ENCODE results near the gene SPRR2B. TPM values are rescaled to one million over a fixed set of nuclear protein-coding genes. Genes with fewer than 3 reads are reported as not detected.

The SPRR2B gene
- total and polyA plus RNA-seq, 2 of the 4 experiments (the other 2 are of a cell fraction), result not detected

DNA sequence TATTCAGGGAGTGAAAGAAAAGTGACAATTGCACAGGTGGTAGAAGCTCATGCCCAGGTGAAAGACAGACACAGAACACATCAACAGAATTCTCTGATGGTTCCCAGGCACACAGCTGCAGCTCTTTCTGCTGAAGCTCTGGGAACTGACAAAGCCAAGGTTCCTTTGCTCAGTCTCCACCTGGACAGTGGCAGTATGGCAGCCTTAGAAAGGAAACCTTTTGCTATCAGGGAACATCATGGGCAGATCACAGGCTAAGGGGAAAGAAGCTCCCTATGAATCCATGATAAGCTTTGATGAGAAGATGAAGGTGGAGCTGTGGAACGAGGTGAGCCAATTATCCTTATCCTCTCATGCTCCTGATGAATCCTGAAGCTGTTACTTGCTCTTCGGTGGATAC is 1.2 kb downstream of the SPRR2B start:
- Histone ChIP-seq H3K56ac (ENCODE audit: extremely low read depth, insufficient read depth, low read length) (no peak overlapping the region), H3K4me1 (ENCODE audit: control insufficient read depth, insufficient read depth, low read length) (no peaks in the 10 kb centered on the region), H3K27me3 (ENCODE audit: control insufficient read depth, insufficient read depth, low read length) (no peaks in the 10 kb centered on the region), H3K18ac (ENCODE audit: low read depth, low read length) (no peak overlapping the region), H2BK20ac (ENCODE audit: low read depth, low read length) (no peak overlapping the region), H4K8ac (ENCODE audit: low read depth in 2 of 2, low read length in 2 of 2) (no peak overlapping the region), H3K27ac (ENCODE audit: insufficient read depth, low read length) (no peak overlapping the region), H3K9me3 (ENCODE audit: control insufficient read depth, insufficient read depth, low read length) (no peaks in the 10 kb centered on the region), H3K9me1 (ENCODE audit: insufficient read depth, low read length) (no peaks in the 10 kb centered on the region), H4K20me1 (ENCODE audit: insufficient read depth, low read length) (no peaks in the 10 kb centered on the region), H2AFZ (replicated peaks; ENCODE audit: low read length, poor library complexity) (no peak overlapping the region), H3K36me3 (ENCODE audit: control insufficient read depth, insufficient read depth, low read length) (no peaks in the 10 kb centered on the region), H2BK5ac (ENCODE audit: low read depth, low read length, poor library complexity, severe bottlenecking) (no peak overlapping the region), H4K91ac (ENCODE audit: insufficient read depth, low read depth, low read length) (no peak overlapping the region), H2AK9ac (replicated peaks; ENCODE audit: low read depth, low read length, poor library complexity) (no peak overlapping the region), H3K4me3 (ENCODE audit: insufficient read depth, low read depth, low read length) (no peak overlapping the region), H3K79me1 (ENCODE audit: low read depth in 1 of 2, low read length in 2 of 2) (no peaks in the 10 kb centered on the region), H3K4ac (ENCODE audit: low read depth, low read length) (no peak overlapping the region), H4K5ac (ENCODE audit: low read depth, low read length) (no peak overlapping the region), H3K14ac (replicated peaks; ENCODE audit: low read depth, low read length) (no peak overlapping the region), H3K9ac (ENCODE audit: low read depth, low read length) (no peak overlapping the region), H3K23ac (ENCODE audit: low read depth, low read length) (no peak overlapping the region), H2BK15ac (ENCODE audit: low read depth, low read length) (no peak overlapping the region), H2AK5ac (ENCODE audit: low read depth, low read length) (no peak overlapping the region), H3K4me2 (ENCODE audit: low read depth, low read length) (no peak overlapping the region), H2BK120ac (ENCODE audit: low read depth, low read length) (no peak overlapping the region)
- POLR2A ChIA-PET (ENCODE audit: unreplicated experiment), result no interaction called here
- no TSS peak for BruUV-seq (replicated peaks)
- DNase-seq (no peak), ATAC-seq (ENCODE audit: low read depth) (no peak)
- CTCF ChIA-PET, result no interaction called here
- intact Hi-C loops (cut with micrococcal nuclease) (no loop called here), dilution Hi-C loops (cut with HindIII; ENCODE audit: low sequenced_read_pairs, unreplicated experiment) (no loop called here), in situ Hi-C loops (cut with MboI; ENCODE audit: low sequenced_read_pairs) (no loop called here)
- TF ChIP-seq, protein P1, sequence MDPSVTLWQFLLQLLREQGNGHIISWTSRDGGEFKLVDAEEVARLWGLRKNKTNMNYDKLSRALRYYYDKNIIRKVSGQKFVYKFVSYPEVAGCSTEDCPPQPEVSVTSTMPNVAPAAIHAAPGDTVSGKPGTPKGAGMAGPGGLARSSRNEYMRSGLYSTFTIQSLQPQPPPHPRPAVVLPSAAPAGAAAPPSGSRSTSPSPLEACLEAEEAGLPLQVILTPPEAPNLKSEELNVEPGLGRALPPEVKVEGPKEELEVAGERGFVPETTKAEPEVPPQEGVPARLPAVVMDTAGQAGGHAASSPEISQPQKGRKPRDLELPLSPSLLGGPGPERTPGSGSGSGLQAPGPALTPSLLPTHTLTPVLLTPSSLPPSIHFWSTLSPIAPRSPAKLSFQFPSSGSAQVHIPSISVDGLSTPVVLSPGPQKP (IDR thresholded peaks at IDR 0.05; ENCODE audit: borderline replicate concordance, low read depth, low read length), result no peak
- TF ChIP-seq, protein P2, sequence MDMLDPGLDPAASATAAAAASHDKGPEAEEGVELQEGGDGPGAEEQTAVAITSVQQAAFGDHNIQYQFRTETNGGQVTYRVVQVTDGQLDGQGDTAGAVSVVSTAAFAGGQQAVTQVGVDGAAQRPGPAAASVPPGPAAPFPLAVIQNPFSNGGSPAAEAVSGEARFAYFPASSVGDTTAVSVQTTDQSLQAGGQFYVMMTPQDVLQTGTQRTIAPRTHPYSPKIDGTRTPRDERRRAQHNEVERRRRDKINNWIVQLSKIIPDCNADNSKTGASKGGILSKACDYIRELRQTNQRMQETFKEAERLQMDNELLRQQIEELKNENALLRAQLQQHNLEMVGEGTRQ (IDR thresholded peaks at IDR 0.05; ENCODE audit: low read depth, low read length), result no peak
- TF ChIP-seq CEBPB (IDR thresholded peaks at IDR 0.05; ENCODE audit: low read depth, low read length) (no peak), RCOR1 (IDR thresholded peaks at IDR 0.05; ENCODE audit: insufficient replicate concordance, low read length) (no peak), FOS (IDR thresholded peaks at IDR 0.05; ENCODE audit: low read depth, low read length) (no peak), MXI1 (IDR thresholded peaks at IDR 0.05; ENCODE audit: borderline replicate concordance, low read depth, low read length) (no peak), NFE2L2 (IDR thresholded peaks at IDR 0.05; ENCODE audit: low read depth, low read length) (no peak), RAD21 (IDR thresholded peaks at IDR 0.05; ENCODE audit: low read length) (no peak), SMC3 (IDR thresholded peaks at IDR 0.05; ENCODE audit: low read depth, low read length) (no peak), POLR2A (IDR thresholded peaks at IDR 0.05; ENCODE audit: low read depth, low read length) (no peak), MAFK (IDR thresholded peaks at IDR 0.05; ENCODE audit: low read depth, low read length) (no peak), BHLHE40 (IDR thresholded peaks at IDR 0.05; ENCODE audit: low read depth, low read length) (no peak), MAZ (IDR thresholded peaks at IDR 0.05; ENCODE audit: borderline replicate concordance, low read depth, low read length) (no peak), CHD1 (IDR thresholded peaks at IDR 0.05; ENCODE audit: low read depth, low read length) (no peak)
- TF ChIP-seq, protein P3, sequence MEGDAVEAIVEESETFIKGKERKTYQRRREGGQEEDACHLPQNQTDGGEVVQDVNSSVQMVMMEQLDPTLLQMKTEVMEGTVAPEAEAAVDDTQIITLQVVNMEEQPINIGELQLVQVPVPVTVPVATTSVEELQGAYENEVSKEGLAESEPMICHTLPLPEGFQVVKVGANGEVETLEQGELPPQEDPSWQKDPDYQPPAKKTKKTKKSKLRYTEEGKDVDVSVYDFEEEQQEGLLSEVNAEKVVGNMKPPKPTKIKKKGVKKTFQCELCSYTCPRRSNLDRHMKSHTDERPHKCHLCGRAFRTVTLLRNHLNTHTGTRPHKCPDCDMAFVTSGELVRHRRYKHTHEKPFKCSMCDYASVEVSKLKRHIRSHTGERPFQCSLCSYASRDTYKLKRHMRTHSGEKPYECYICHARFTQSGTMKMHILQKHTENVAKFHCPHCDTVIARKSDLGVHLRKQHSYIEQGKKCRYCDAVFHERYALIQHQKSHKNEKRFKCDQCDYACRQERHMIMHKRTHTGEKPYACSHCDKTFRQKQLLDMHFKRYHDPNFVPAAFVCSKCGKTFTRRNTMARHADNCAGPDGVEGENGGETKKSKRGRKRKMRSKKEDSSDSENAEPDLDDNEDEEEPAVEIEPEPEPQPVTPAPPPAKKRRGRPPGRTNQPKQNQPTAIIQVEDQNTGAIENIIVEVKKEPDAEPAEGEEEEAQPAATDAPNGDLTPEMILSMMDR (conservative IDR thresholded peaks at IDR 0.05; ENCODE audit: low read depth, low read length), result no peak
- WGBS, 2 experiments (ENCODE audit: extremely low coverage in 2 of 2, insufficient read length in 1 of 2), result no CpG with 5 or more reads among the region's 2 CpGs

Measured in IMR-90 (cell line).